Caco-2 (cell line): Measurements from ENCODE around the gene KIAA0930. TPM values are rescaled to one million over a fixed set of nuclear protein-coding genes. Genes with fewer than 3 reads are reported as not detected.

ENCODE experiments used
- BruUV-seq: library from RNA; stranded (reverse); fragments of 400-500 nt; replicated peaks from 2 replicates; lab custom pipeline; 2021; lab: Mats Ljungman, UMichigan
- CTCF ChIA-PET: fragments of 300-600 bp; sonication (Branson Sonifier 250); formaldehyde crosslinking; loops from one replicate; lab custom pipeline; 2022; ENCODE audit warnings: antibody characterized with exemption; lab: Charles Lee
- POLR2A ChIA-PET: fragments of 300-600 bp; sonication (Branson Sonifier 250); formaldehyde crosslinking; loops from one replicate; lab custom pipeline; 2022; ENCODE audit warnings: antibody characterized with exemption; lab: Charles Lee
- DNase-seq, 2 experiments: peaks; one replicate each; pipeline versions ENCODE4 v3.0.0 to v3.0.0-alpha.2; 2020 to 2022
- H3K27me3 ChIP-seq: replicated peaks from 2 replicates; pipeline ENCODE4 v1.6.0; 2011; ENCODE audit warnings: low read length; ENCODE audit not compliant: control insufficient read depth, insufficient read depth
- H3K36me3 ChIP-seq: 2 replicates; pipeline ENCODE4 v1.5.1; 2011; ENCODE audit warnings: low read length; ENCODE audit not compliant: control insufficient read depth, insufficient read depth
- H3K4me1 ChIP-seq: fragments of 250-450 bp; sonication (Bioruptor Pico); 2 replicates; pipeline ENCODE4 v1.5.1; 2020; ENCODE audit warnings: mild to moderate bottlenecking
- H3K4me3 ChIP-seq: 2 replicates; pipeline ENCODE4 v1.5.1; 2011; ENCODE audit warnings: low read depth, mild to moderate bottlenecking, control low read depth, low read length
- H3K9me3 ChIP-seq: fragments of 250-450 bp; sonication (Bioruptor Pico); 2 replicates; pipeline ENCODE4 v1.5.1; 2020; ENCODE audit warnings: mild to moderate bottlenecking, moderate library complexity
- H3K27ac Mint-ChIP-seq: one replicate; pipeline ENCODE4 v1.8.0; 2022; ENCODE audit warnings: mixed read lengths; ENCODE audit not compliant: unreplicated experiment
- H3K27me3 Mint-ChIP-seq: one replicate; pipeline ENCODE4 v1.8.0; 2022; ENCODE audit warnings: mixed read lengths; ENCODE audit not compliant: insufficient read depth, unreplicated experiment
- H3K36me3 Mint-ChIP-seq: one replicate; pipeline ENCODE4 v1.8.0; 2022; ENCODE audit warnings: mild to moderate bottlenecking, mixed read lengths; ENCODE audit not compliant: insufficient read depth, unreplicated experiment
- H3K4me1 Mint-ChIP-seq: one replicate; pipeline ENCODE4 v1.8.0; 2022; ENCODE audit warnings: low read depth, mixed read lengths; ENCODE audit not compliant: unreplicated experiment
- H3K4me3 Mint-ChIP-seq: one replicate; pipeline ENCODE4 v1.8.0; 2022; ENCODE audit warnings: mild to moderate bottlenecking, moderate library complexity, mixed read lengths; ENCODE audit not compliant: unreplicated experiment
- H3K9me3 Mint-ChIP-seq: one replicate; pipeline ENCODE4 v1.8.0; 2022; ENCODE audit warnings: mixed read lengths; ENCODE audit not compliant: unreplicated experiment
- intact Hi-C: fragments of 100-400 bp; cut with micrococcal nuclease; formaldehyde crosslinking; loops from one replicate; pipeline ENCODE4 v1.10.0; 2022; ENCODE audit not compliant: unreplicated experiment
- total RNA-seq: library from RNA; stranded (reverse); gene quantifications from 2 replicates; pipeline ENCODE4 v1.2.3, GENCODE V29; 2022
- TF ChIP-seq, protein P1 (sequence below), 2 experiments: fragments of 200-600 bp in 1 of 2; IDR thresholded peaks; 1 replicate in 1 of 2; 2 replicates in 1 of 2; pipeline versions ENCODE4 v1.5.1 to v1.8.0; 2011 to 2022; ENCODE audit warnings: antibody characterized with exemption in 1 of 2, control low read depth in 1 of 2, inconsistent platforms in 1 of 2, low read depth in 1 of 2, low read length in 1 of 2, mild to moderate bottlenecking in 1 of 2, moderate library complexity in 1 of 2; ENCODE audit not compliant: insufficient read depth in 1 of 2, severe bottlenecking in 1 of 2, unreplicated experiment in 1 of 2

Gene KIAA0930
- total RNA-seq, 1 experiment from 2014 or later = 34.7 TPM

DNA sequence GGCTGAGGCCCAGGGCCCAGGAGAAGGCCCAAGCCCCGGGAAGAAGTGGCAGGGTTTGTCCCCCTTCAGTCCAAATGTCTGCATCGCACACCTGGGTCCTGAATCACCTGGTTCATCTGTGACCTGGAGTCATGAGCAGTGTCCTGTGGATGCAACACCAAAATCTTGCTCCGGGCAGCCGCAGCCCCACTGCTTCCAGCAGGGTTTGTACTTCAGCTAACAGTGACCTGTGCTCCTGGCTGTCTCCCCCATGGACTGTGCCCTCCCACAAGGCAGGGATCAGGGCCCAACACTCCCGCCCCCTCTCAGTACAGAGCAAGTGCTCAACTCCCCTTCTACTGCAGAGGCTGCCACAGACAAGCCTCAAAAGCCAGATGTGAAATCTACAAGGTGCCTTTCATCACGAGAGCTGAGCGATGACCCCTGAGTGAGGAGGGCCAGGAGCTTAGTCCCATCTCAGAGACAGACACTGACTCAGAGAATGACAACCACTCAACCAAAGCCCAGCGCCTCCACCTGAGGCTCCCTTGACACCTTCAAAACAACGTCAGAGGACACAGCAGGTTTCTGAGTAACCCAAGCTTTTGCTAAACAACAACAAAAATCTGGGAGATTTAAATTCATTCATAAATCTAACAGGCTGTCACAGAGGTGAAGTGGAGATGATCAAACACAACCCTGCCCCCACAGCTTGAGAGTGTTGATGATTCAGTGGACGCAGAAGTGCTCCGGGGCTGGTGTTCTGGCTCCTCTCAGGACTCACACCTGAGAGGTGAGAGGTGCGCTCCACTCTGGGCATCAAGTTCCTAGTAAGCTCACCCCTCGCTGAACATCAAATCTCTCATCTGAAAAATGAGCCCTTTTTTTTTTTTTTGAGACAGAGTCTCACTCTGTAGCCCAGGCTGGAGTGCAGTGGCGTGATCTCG, 3.4 kb downstream of the KIAA0930 start:
- Mint-ChIP-seq H3K9me3 (no peaks in the 10 kb centered on the region), H3K27me3 (no peaks in the 10 kb centered on the region), H3K27ac (no peak overlapping the region), H3K4me1 (no peaks in the 10 kb centered on the region), H3K36me3 (peaks cover 6% of the 10 kb centered on the region), H3K4me3 (no peak overlapping the region)
- H3K36me3 ChIP-seq = no peaks in the 10 kb centered on the region
- intact Hi-C loops = no loop called here
- BruUV-seq = no TSS peak
- no peaks in the 10 kb centered on the region for H3K27me3 ChIP-seq
- H3K9me3 ChIP-seq = no peaks in the 10 kb centered on the region
- DNase-seq = no peak
- H3K4me3 ChIP-seq = no peak overlapping the region
- TF ChIP-seq, protein P1, sequence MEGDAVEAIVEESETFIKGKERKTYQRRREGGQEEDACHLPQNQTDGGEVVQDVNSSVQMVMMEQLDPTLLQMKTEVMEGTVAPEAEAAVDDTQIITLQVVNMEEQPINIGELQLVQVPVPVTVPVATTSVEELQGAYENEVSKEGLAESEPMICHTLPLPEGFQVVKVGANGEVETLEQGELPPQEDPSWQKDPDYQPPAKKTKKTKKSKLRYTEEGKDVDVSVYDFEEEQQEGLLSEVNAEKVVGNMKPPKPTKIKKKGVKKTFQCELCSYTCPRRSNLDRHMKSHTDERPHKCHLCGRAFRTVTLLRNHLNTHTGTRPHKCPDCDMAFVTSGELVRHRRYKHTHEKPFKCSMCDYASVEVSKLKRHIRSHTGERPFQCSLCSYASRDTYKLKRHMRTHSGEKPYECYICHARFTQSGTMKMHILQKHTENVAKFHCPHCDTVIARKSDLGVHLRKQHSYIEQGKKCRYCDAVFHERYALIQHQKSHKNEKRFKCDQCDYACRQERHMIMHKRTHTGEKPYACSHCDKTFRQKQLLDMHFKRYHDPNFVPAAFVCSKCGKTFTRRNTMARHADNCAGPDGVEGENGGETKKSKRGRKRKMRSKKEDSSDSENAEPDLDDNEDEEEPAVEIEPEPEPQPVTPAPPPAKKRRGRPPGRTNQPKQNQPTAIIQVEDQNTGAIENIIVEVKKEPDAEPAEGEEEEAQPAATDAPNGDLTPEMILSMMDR (IDR thresholded peaks at IDR 0.05; ENCODE audit: insufficient read depth in 1 of 2, low read depth in 1 of 2, low read length in 1 of 2, severe bottlenecking in 1 of 2, unreplicated experiment in 1 of 2) = no peak
- ChIA-PET POLR2A (no interaction called here), CTCF (interaction anchor here (1.3 kb wide), 1 partner anchor 9 kb away, joined by 3 read pairs; no protein-coding TSS in a partner anchor)
- H3K4me1 ChIP-seq = peaks cover 15% of the 10 kb centered on the region

DNA sequence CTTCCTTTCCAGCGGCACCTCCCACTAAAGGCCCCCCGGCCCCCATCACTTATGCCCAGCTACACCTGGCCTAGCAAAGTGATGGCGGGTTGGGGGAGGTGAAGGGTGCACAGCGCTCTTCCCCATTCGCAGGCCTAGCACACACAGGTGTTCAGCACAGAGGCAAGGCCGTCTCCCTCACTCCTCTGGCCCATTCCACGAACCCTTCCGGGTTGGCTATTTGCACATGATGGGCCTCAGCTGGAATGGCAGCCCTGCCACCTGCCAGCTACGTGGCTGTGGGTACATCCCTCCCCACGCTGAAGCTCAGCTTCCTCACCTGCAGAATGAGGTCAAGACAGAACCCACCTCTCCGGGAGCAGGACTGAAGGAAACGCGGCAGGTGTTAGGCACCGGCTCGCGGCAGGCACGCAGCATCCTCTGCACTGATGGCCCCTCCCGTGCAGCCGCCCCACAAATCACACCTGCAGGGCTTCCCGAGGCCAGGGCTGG, 4.8 kb downstream of the KIAA0930 start:
- Histone ChIP-seq H3K27me3 (no peaks in the 10 kb centered on the region), H3K9me3 (no peaks in the 10 kb centered on the region), H3K4me3 (no peak overlapping the region), H3K36me3 (no peaks in the 10 kb centered on the region), H3K4me1 (peaks cover 9% of the 10 kb centered on the region; the same call in 1 of the 2 replicates)
- no peaks in the 10 kb centered on the region for H3K27me3 Mint-ChIP-seq
- ChIA-PET CTCF (interaction anchor here (1.3 kb wide), 1 partner anchor 10 kb away, joined by 3 read pairs; no protein-coding TSS in a partner anchor), POLR2A (no interaction called here)
- no peak for DNase-seq
- no peaks in the 10 kb centered on the region for H3K9me3 Mint-ChIP-seq
- no peak overlapping the region for H3K4me3 Mint-ChIP-seq
- intact Hi-C loops = no loop called here
- peaks cover 1% of the 10 kb centered on the region for H3K36me3 Mint-ChIP-seq
- no TSS peak for BruUV-seq
- no peaks in the 10 kb centered on the region for H3K4me1 Mint-ChIP-seq
- no peak overlapping the region for H3K27ac Mint-ChIP-seq
- TF ChIP-seq, protein P1 (IDR thresholded peaks at IDR 0.05; ENCODE audit: insufficient read depth in 1 of 2, low read depth in 1 of 2, low read length in 1 of 2, severe bottlenecking in 1 of 2, unreplicated experiment in 1 of 2) = no peak

DNA sequence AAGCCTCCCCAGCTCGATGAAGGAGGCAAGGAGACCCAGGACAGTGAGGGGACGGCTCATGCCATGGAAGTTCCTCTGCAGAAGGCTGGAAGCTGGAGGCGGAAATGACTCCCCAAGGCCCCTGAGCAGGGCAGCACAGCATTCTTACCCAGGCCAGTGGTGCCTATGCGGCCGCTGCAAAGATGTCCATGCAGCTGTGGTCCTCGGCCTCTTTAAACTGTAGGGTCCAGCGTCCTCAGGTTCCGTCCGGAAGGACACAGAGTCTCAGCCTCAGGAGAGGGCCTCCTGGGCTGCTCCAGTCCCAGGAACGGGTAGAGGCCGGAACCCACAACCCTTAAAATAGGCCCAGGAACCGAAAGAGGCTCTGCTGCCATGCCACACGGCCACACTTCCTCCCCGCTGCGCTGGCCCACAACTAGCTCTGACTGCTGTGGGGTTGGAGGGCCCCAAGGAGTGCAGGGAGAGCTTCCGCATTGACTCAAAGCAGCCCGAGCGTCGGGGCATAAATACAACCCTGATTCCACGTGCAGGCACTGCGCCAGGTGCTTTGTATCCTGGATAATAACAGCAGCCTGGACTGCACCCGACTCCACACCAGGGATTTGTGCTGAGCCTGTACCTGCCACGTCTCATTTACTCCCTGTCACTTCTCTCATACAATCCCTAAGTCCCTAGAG, 5.5 kb downstream of the KIAA0930 start:
- no peak for DNase-seq
- BruUV-seq = no TSS peak
- no peaks in the 10 kb centered on the region for H3K27me3 Mint-ChIP-seq
- Histone ChIP-seq H3K9me3 (no peaks in the 10 kb centered on the region), H3K4me1 (peaks cover 9% of the 10 kb centered on the region; the same call in 1 of the 2 replicates), H3K36me3 (no peaks in the 10 kb centered on the region), H3K27me3 (no peaks in the 10 kb centered on the region), H3K4me3 (no peak overlapping the region)
- H3K4me1 Mint-ChIP-seq = no peaks in the 10 kb centered on the region
- ChIA-PET CTCF (no interaction called here), POLR2A (no interaction called here)
- H3K27ac Mint-ChIP-seq = no peak overlapping the region
- no peak overlapping the region for H3K4me3 Mint-ChIP-seq
- intact Hi-C loops = no loop called here
- H3K36me3 Mint-ChIP-seq = no peaks in the 10 kb centered on the region
- no peaks in the 10 kb centered on the region for H3K9me3 Mint-ChIP-seq
- TF ChIP-seq, protein P1 (IDR thresholded peaks at IDR 0.05; ENCODE audit: insufficient read depth in 1 of 2, low read depth in 1 of 2, low read length in 1 of 2, severe bottlenecking in 1 of 2, unreplicated experiment in 1 of 2) = no peak
